HEK293 (cell line): ENCODE data around the gene RPAP3.

Experiments used
- CTCF ChIA-PET: fragments of 350-600 bp; formaldehyde crosslinking; extraction: SDS; loops from one replicate; lab custom pipeline; 2021; ENCODE audit warnings: antibody characterized with exemption; lab: Yijun Ruan, JAX
- POLR2A ChIA-PET: fragments of 300-600 bp; formaldehyde crosslinking; extraction: SDS; loops from one replicate; lab custom pipeline; 2020; ENCODE audit warnings: antibody characterized with exemption, inconsistent platforms; lab: Yijun Ruan, JAX
- H3K27ac ChIP-seq: fragments of 200-500 bp; sonication (Bioruptor generic); 2 replicates; pipeline ENCODE4 v1.5.1; 2014; ENCODE audit warnings: low read depth, low read length, control low read depth, inconsistent platforms; ENCODE audit errors: extremely low read depth
- H3K36me3 ChIP-seq, 2 experiments: fragments of 200-500 bp in 1 of 2; sonication (Bioruptor generic) in 1 of 2; 1 replicate in 1 of 2; 2 replicates in 1 of 2; pipeline ENCODE4 v1.5.1; 2014 to 2017; ENCODE audit warnings: inconsistent platforms in 2 of 2, low read length in 2 of 2; ENCODE audit not compliant: control insufficient read depth in 2 of 2, insufficient read depth in 1 of 2
- H3K4me1 ChIP-seq: fragments of 200-500 bp; sonication (Bioruptor generic); 2 replicates; pipeline ENCODE4 v1.5.1; 2014; ENCODE audit warnings: mild to moderate bottlenecking, low read length, inconsistent platforms; ENCODE audit not compliant: control insufficient read depth, insufficient read depth
- H3K4me3 ChIP-seq: 2 replicates; pipeline ENCODE4 v1.5.1; 2011; ENCODE audit warnings: low read depth, mild to moderate bottlenecking, control low read depth, low read length, moderate library complexity
- H3K9me3 ChIP-seq: fragments of 200-500 bp; sonication (Bioruptor generic); 2 replicates; pipeline ENCODE4 v1.5.1; 2014; ENCODE audit warnings: low read depth, low read length, inconsistent platforms; ENCODE audit not compliant: control insufficient read depth, insufficient read depth
- BCL11A ChIP-seq: fragments of 450-650 bp; formaldehyde crosslinking; IDR thresholded peaks from 2 replicates; pipeline ENCODE4 v1.5.1; 2016; ENCODE audit warnings: low read depth, missing biosample characterization, missing genetic modification characterization
- BCL6B ChIP-seq: fragments of 450-650 bp; formaldehyde crosslinking; IDR thresholded peaks from 2 replicates; pipeline ENCODE4 v1.5.1; 2017; ENCODE audit warnings: missing biosample characterization, missing genetic modification characterization
- OVOL3 ChIP-seq: fragments of 450-650 bp; formaldehyde crosslinking; IDR thresholded peaks from 2 replicates; pipeline ENCODE4 v1.5.1; 2016; ENCODE audit warnings: missing biosample characterization, missing genetic modification characterization
- SCRT1 ChIP-seq: fragments of 450-650 bp; formaldehyde crosslinking; IDR thresholded peaks from 2 replicates; pipeline ENCODE4 v1.5.1; 2016; ENCODE audit warnings: missing biosample characterization, missing genetic modification characterization, borderline replicate concordance
- ZNF26 ChIP-seq: fragments of 450-650 bp; formaldehyde crosslinking; IDR thresholded peaks from 2 replicates; pipeline ENCODE4 v1.5.1; 2016; ENCODE audit warnings: missing biosample characterization, missing genetic modification characterization
- ZNF341 ChIP-seq: fragments of 450-650 bp; formaldehyde crosslinking; IDR thresholded peaks from 2 replicates; pipeline ENCODE4; 2016; ENCODE audit warnings: low read depth, missing biosample characterization, missing genetic modification characterization
- ZNF513 ChIP-seq: fragments of 450-650 bp; IDR thresholded peaks from 2 replicates; pipeline ENCODE4 v1.5.1; 2018; ENCODE audit warnings: missing biosample characterization, missing genetic modification characterization
- ZNF561 ChIP-seq: fragments of 450-650 bp; IDR thresholded peaks from 2 replicates; pipeline ENCODE4 v1.5.1; 2018; ENCODE audit warnings: missing biosample characterization, missing genetic modification characterization, borderline replicate concordance
- ZNF654 ChIP-seq: fragments of 450-650 bp; formaldehyde crosslinking; IDR thresholded peaks from 2 replicates; pipeline ENCODE4 v1.5.1; 2016; ENCODE audit warnings: low read depth, missing biosample characterization, missing genetic modification characterization
- ZNF843 ChIP-seq: fragments of 450-650 bp; formaldehyde crosslinking; IDR thresholded peaks from 2 replicates; pipeline ENCODE4 v1.5.1; 2016; ENCODE audit warnings: missing biosample characterization, missing genetic modification characterization
- ZSCAN30 ChIP-seq: fragments of 450-650 bp; IDR thresholded peaks from 2 replicates; pipeline ENCODE4 v1.5.1; 2018; ENCODE audit warnings: missing biosample characterization, mild to moderate bottlenecking, missing genetic modification characterization, moderate library complexity
- ZSCAN5A ChIP-seq: fragments of 450-650 bp; formaldehyde crosslinking; IDR thresholded peaks from 2 replicates; pipeline ENCODE4 v1.5.1; 2016; ENCODE audit warnings: missing biosample characterization, missing genetic modification characterization
- TF ChIP-seq, protein P1 (sequence below): fragments of 450-650 bp; formaldehyde crosslinking; IDR thresholded peaks from 2 replicates; pipeline ENCODE4 v1.5.1; 2017; ENCODE audit warnings: missing biosample characterization, mild to moderate bottlenecking, missing genetic modification characterization, moderate library complexity
- TF ChIP-seq, protein P2 (sequence below): fragments of 450-650 bp; formaldehyde crosslinking; IDR thresholded peaks from 2 replicates; pipeline ENCODE4 v1.5.1; 2016; ENCODE audit warnings: missing biosample characterization, missing genetic modification characterization

The RPAP3 gene

DNA sequence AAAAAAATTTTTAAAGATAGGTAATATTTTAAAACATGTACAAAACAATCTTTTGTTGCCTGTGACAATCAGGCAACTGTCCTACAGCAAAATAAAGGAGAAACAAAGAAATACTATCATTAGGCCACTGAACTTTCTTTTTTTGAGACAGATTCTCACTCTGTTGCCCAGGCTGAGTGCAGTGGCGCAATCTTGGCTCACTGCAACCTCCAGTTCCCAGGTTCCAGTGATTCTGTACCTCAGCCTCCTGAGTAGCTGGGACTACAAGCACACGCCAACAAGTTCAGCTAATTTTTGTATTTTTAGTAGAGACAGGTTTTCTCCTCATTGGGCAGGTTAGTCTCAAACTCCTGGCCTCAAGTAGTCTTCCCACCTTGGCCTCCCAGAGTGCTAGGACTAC is 16.6 kb downstream of the RPAP3 start (continued):
- TF ChIP-seq, protein P1, sequence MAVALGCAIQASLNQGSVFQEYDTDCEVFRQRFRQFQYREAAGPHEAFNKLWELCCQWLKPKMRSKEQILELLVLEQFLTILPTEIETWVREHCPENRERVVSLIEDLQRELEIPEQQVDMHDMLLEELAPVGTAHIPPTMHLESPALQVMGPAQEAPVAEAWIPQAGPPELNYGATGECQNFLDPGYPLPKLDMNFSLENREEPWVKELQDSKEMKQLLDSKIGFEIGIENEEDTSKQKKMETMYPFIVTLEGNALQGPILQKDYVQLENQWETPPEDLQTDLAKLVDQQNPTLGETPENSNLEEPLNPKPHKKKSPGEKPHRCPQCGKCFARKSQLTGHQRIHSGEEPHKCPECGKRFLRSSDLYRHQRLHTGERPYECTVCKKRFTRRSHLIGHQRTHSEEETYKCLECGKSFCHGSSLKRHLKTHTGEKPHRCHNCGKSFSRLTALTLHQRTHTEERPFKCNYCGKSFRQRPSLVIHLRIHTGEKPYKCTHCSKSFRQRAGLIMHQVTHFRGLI (tag by site-specific recombination), result no peak
- TF ChIP-seq ZNF513 (tag by site-specific recombination), result no peak

DNA sequence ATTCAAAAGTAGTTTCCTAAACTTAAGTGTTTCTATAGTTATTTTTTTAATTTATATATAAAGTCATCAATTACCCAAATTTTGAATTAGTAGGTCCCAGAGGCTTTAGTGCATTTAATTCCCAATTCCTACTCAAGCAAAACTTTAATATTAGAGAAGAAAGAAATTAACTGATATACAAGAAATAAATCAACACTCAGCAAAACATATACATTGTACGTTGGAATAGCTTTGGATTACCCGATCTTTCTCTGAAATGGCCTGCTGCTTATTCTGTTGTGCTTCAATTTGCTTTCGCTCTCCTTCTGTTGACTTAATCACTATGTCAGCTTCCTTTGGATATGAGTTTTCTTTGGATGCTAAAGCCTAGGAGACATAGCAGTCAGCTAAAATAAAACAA is 18.2 kb downstream of the RPAP3 start:
- H3K36me3 ChIP-seq, result peaks cover 41 to 64% of the 10 kb centered on the region in 2 experiments
- H3K9me3 ChIP-seq, result no peaks in the 10 kb centered on the region
- no peak overlapping the region for H3K27ac ChIP-seq
- no peak for TF ChIP-seq ZNF843
- TF ChIP-seq SCRT1 (tag by site-specific recombination), result no peak
- ChIA-PET CTCF (interaction anchor here (0.6 to 2.2 kb wide), 9 partner anchors 10 to 655 kb away, joined by 3 to 21 read pairs (median 3); no protein-coding TSS in a partner anchor), POLR2A (interaction anchor here (1.5 kb wide), 1 partner anchor 18 kb away, joined by 7 read pairs; the partner anchor contains the start of gene RPAP3)
- no peak overlapping the region for H3K4me3 ChIP-seq
- no peaks in the 10 kb centered on the region for H3K4me1 ChIP-seq

DNA sequence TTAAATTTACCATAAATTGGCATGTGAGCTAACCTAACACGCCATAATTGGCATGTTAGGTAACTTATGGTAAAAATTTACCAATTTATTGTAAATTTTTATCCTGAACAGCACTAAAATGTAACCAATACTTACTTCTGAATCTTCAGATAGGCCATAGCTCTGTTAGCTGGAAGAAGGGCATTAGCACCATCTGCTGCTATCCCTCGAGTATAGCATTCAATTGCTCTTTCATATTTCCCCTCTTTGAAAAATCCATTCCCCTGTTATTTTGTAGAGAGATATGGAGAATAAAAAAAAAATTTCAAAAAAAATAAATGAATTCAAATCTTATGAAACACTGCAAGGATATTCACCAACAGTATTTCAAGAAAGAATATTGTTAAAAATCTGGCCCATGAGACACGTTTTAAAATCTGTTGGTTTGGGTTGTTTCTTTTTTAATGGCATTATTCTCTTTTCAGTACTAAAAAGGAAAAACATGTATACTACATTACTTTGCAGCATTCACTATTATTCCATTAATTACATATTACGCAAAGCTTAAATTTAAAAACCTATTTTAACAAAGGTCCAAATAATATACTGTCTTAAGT is 19.1 kb downstream of the RPAP3 start:
- POLR2A ChIA-PET, result interaction anchor here (0.6 to 1.5 kb wide), 2 partner anchors 19 to 487 kb away, joined by 3 to 7 read pairs; partner anchors contain the start of gene RPAP3

DNA sequence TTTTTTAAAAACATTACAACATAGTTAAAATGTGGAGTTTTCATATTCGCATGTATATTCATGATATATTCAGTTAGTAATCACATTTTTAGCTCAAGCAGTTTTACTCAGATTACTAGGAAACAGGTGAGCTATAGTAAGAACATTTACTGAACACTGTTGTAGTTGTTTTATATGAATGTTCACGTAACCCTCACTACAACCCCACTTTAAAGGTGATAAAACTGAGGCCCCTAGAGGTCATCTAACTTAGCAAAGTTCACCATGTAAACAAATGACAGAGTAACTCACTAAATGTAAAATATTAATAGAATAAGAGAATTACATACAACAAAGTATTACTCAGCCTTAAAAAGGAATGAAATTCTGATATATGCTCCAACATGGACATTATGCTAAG is 26.0 kb downstream of the RPAP3 start:
- ChIA-PET CTCF (interaction anchor here (0.5 to 2.0 kb wide), 2 partner anchors 28 to 485 kb away, joined by 3 to 4 read pairs; no protein-coding TSS in a partner anchor), POLR2A (no interaction called here)
- H3K4me3 ChIP-seq, result no peak overlapping the region
- TF ChIP-seq ZNF561 (tag by site-specific recombination) (no peak), ZSCAN30 (tag by site-specific recombination) (no peak), BCL6B (tag by site-specific recombination) (no peak), BCL11A (tag by site-specific recombination) (no peak), ZSCAN5A (tag by site-specific recombination) (no peak), ZNF26 (no peak), ZNF341 (tag by site-specific recombination) (no peak)
- TF ChIP-seq, protein P1 (tag by site-specific recombination), result no peak

More for the DNA sequence above, 19.1 kb downstream of the RPAP3 start:
- CTCF ChIA-PET, result interaction anchor here (0.5 to 2.2 kb wide), 23 partner anchors 9 to 1728 kb away, joined by 3 to 21 read pairs (median 3); no protein-coding TSS in a partner anchor
- Histone ChIP-seq H3K4me3 (no peak overlapping the region), H3K4me1 (no peaks in the 10 kb centered on the region), H3K9me3 (no peaks in the 10 kb centered on the region), H3K36me3 (peaks cover 41 to 63% of the 10 kb centered on the region in 2 experiments), H3K27ac (no peak overlapping the region)
- TF ChIP-seq OVOL3 (tag by site-specific recombination), result no peak
- peak; percentile 58 for TF ChIP-seq ZNF654 (tag by site-specific recombination)
- TF ChIP-seq, protein P2, sequence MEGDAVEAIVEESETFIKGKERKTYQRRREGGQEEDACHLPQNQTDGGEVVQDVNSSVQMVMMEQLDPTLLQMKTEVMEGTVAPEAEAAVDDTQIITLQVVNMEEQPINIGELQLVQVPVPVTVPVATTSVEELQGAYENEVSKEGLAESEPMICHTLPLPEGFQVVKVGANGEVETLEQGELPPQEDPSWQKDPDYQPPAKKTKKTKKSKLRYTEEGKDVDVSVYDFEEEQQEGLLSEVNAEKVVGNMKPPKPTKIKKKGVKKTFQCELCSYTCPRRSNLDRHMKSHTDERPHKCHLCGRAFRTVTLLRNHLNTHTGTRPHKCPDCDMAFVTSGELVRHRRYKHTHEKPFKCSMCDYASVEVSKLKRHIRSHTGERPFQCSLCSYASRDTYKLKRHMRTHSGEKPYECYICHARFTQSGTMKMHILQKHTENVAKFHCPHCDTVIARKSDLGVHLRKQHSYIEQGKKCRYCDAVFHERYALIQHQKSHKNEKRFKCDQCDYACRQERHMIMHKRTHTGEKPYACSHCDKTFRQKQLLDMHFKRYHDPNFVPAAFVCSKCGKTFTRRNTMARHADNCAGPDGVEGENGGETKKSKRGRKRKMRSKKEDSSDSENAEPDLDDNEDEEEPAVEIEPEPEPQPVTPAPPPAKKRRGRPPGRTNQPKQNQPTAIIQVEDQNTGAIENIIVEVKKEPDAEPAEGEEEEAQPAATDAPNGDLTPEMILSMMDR (tag by site-specific recombination), result peak; percentile 45

More for the DNA sequence above, 26.0 kb downstream of the RPAP3 start:
- Histone ChIP-seq H3K27ac (no peak overlapping the region), H3K9me3 (no peaks in the 10 kb centered on the region), H3K4me1 (no peaks in the 10 kb centered on the region), H3K36me3 (peaks cover 17 to 49% of the 10 kb centered on the region in 2 experiments)
